Loucy (cell line): ENCODE results near the gene PFKFB2.

Source experiments
- EZH2phosphoT487 ChIP-seq: fragments of 200-600 bp; IDR thresholded peaks from 2 replicates; pipeline ENCODE4 v1.6.1; 2018; ENCODE audit warnings: antibody characterized with exemption, mild to moderate bottlenecking, moderate library complexity, borderline replicate concordance
- TF ChIP-seq, protein P1 (sequence below): fragments of 200-600 bp; sonication (generic); conservative IDR thresholded peaks from 2 replicates; pipeline ENCODE4 v1.5.1; 2014; ENCODE audit warnings: mild to moderate bottlenecking, antibody characterized with exemption, low read length

DNA sequence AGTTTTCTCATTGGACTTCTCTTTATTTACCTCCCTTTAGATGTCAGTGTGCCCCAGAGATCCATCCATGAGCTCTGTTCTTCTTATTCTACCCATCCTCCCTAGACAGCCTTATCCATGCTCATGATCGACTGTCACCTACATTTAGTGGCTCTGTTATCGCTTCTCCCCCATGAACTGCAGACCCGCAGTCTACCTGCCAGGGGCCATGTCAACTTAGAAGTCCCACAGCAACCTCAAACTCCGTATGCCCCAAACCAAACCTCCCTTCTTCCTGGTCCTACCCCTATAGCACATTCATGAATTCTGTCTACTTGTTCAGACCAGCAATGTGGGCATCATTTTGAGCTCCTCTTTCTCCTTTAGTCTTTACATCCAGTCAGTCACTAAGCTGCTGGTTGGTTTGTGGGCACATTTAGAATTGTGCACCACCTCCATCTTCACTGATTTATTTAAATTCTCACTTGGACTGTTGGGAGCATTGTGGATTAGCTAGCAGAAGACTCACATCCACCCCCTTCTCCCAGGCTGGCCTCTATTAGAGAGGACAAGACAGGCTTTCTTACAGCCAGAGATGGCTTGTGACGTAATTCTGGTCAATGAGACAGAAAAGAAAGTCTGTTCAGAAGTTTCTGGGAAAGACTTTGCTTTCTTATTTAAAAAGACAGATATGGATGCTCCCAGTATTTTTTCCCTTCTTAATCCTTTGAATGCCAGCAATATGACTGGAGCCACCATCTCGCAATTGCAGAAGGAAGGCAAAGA is 39.6 kb upstream of the PFKFB2 start:
- TF ChIP-seq, protein P1, sequence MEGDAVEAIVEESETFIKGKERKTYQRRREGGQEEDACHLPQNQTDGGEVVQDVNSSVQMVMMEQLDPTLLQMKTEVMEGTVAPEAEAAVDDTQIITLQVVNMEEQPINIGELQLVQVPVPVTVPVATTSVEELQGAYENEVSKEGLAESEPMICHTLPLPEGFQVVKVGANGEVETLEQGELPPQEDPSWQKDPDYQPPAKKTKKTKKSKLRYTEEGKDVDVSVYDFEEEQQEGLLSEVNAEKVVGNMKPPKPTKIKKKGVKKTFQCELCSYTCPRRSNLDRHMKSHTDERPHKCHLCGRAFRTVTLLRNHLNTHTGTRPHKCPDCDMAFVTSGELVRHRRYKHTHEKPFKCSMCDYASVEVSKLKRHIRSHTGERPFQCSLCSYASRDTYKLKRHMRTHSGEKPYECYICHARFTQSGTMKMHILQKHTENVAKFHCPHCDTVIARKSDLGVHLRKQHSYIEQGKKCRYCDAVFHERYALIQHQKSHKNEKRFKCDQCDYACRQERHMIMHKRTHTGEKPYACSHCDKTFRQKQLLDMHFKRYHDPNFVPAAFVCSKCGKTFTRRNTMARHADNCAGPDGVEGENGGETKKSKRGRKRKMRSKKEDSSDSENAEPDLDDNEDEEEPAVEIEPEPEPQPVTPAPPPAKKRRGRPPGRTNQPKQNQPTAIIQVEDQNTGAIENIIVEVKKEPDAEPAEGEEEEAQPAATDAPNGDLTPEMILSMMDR = no peak
- TF ChIP-seq EZH2phosphoT487 = no peak
